Lower leg skin (tissue), 4 donors: ENCODE measurements around the gene PIK3C2B. TPM values are rescaled to one million over a fixed set of nuclear protein-coding genes. Genes with fewer than 3 reads are reported as not detected.

ENCODE experiments used
- DNase-seq, 2 donors: peaks; one replicate each; pipeline ENCODE4 v3.0.0-alpha.2; 2019; ENCODE audit warnings: low spot score in 2 of 2
- H3K4me3 ChIP-seq: fragments of 200-600 bp; sonication (generic); 2 replicates; pipeline ENCODE4 v1.5.1; 2017; ENCODE audit warnings: mild to moderate bottlenecking, low read depth; ENCODE audit not compliant: poor library complexity, severe bottlenecking
- POLR2A ChIP-seq, 2 donors: fragments of 450-650 bp; IDR thresholded peaks; one replicate each; pipeline ENCODE4 v1.6.1; 2016 to 2017; ENCODE audit warnings: antibody characterized with exemption in 2 of 2, mild to moderate bottlenecking in 1 of 2, moderate library complexity in 1 of 2
- WGBS, 2 donors: methylation state at CpG; one replicate each; pipeline ENCODE4 v1.1.5; 2018; 5-methylcytosine and 5-hydroxymethylcytosine counted together
- intact Hi-C: fragments of 100-400 bp; cut with DNase I; formaldehyde crosslinking; loops from one replicate; pipeline ENCODE4 v1.15.0; 2023; ENCODE audit warnings: low total_unique reads
- total RNA-seq, 4 donors: library from RNA; depleted of rRNA; stranded (reverse); fragments of >200 nt; gene quantifications; one replicate each; pipeline ENCODE4 v1.1.0, GENCODE V29; 2016
- TF ChIP-seq, protein P1 (sequence below), 3 donors: fragments of 450-650 bp; IDR thresholded peaks; one replicate each; pipeline ENCODE4 v1.5.1; 2016; ENCODE audit warnings: antibody characterized with exemption in 3 of 3, mild to moderate bottlenecking in 3 of 3, moderate library complexity in 2 of 3

Gene PIK3C2B
- total RNA-seq, 4 donors from 2014 or later: 51.7 to 92.1 (median 62.1) TPM

DNA sequence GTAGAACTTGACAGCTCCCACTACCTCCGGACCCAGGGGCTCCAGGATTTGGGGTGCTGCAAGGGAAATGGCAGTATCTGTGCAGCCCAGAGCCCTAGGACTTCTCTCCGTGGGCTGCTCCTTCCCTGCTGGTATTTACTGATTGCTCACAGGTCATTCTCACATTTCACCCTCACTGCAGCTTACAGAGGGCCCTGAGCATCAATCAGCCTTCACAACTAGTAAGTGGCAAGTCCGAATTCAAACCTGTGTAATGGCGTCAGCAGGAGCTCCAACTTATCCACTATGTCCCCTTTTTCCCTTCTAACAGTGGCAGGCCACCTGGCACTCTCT lies 32.4 kb downstream of the PIK3C2B start:
- 75 to 82% methylated on average over 4 of the region's 4 CpGs for whole genome bisulfite sequencing, 2 donors
- H3K4me3 ChIP-seq: no peak overlapping the region
- no peak for DNase-seq
- TF ChIP-seq POLR2A (IDR thresholded peaks at IDR 0.05): no peak
- TF ChIP-seq, protein P1, sequence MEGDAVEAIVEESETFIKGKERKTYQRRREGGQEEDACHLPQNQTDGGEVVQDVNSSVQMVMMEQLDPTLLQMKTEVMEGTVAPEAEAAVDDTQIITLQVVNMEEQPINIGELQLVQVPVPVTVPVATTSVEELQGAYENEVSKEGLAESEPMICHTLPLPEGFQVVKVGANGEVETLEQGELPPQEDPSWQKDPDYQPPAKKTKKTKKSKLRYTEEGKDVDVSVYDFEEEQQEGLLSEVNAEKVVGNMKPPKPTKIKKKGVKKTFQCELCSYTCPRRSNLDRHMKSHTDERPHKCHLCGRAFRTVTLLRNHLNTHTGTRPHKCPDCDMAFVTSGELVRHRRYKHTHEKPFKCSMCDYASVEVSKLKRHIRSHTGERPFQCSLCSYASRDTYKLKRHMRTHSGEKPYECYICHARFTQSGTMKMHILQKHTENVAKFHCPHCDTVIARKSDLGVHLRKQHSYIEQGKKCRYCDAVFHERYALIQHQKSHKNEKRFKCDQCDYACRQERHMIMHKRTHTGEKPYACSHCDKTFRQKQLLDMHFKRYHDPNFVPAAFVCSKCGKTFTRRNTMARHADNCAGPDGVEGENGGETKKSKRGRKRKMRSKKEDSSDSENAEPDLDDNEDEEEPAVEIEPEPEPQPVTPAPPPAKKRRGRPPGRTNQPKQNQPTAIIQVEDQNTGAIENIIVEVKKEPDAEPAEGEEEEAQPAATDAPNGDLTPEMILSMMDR (IDR thresholded peaks at IDR 0.05): no peak
- intact Hi-C loops: no loop called here

DNA sequence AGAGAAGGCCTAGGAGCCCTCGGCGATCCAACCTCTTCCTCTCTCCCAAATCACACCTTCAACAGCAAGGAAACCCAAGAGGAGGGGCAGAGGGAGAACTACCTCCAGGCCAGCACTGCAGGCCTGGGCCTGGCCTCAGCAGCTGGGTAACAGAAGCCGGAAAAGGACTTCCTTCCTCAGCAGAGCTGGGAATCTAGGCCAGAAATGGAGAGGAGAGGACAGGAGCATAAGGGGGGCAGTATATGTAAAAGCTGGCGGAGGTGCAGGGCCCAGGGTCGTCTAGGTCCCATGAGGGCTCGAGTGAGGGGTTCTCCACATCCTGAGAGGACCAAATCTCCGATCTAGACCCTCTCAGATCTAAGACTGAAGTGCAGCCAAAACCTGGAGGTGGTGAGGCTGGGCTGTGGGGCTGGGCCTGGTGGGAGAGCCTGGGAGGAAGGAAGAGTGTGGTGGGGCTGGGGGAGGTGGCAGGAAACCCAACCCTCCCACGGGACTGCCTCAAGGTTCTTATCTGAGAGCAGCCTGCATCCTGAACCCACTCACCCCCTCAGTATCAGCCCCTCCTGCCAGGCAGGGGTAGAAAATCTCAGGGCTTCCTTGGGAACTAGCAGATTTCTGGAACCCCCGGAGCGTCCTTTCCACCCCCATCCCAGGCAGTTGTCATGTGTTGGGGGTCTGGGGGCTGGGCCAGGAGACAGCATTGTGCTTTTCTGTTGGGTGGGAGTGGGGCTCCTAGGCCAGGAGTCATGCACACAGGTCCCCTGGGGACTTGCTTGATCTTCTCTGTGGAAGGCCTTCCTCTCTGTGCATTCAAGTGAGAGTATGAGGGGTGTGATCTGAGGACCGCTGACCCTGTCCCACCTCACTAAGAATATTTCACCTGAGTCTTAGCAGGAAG lies 33.0 kb downstream of the PIK3C2B start:
- no peak for DNase-seq
- TF ChIP-seq, protein P1 (IDR thresholded peaks at IDR 0.05): no peak
- TF ChIP-seq POLR2A (IDR thresholded peaks at IDR 0.05): no peak
- no peak overlapping the region for H3K4me3 ChIP-seq
- intact Hi-C loops: no loop called here
- WGBS, 2 donors: 46 to 52% methylated on average over 11 of the region's 11 CpGs

DNA sequence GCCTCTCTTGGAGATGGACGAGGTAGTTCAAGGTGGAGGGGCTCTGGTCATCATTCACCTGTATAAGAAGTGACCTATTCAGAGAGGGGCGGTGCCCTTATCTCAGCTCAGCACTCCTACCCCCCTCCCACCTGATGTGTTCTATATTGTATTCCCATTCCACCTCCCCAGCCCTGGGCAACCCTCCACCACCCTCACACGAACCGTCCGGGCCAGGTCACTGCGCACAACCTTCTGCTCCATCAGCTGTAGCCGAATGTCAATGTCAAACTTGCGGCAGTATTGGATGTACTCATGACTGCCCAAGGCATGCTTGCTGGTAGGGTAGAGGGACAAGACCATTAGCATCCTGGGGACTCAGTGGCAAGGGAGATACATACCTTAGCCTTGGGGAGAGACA lies 34.3 kb downstream of the PIK3C2B start:
- intact Hi-C loops: no loop called here
- no peak for DNase-seq
- WGBS, 2 donors: 97 to 99% methylated on average over 8 of the region's 8 CpGs
- TF ChIP-seq, protein P1 (IDR thresholded peaks at IDR 0.05): no peak
- no peak for TF ChIP-seq POLR2A (IDR thresholded peaks at IDR 0.05)
- no peak overlapping the region for H3K4me3 ChIP-seq

DNA sequence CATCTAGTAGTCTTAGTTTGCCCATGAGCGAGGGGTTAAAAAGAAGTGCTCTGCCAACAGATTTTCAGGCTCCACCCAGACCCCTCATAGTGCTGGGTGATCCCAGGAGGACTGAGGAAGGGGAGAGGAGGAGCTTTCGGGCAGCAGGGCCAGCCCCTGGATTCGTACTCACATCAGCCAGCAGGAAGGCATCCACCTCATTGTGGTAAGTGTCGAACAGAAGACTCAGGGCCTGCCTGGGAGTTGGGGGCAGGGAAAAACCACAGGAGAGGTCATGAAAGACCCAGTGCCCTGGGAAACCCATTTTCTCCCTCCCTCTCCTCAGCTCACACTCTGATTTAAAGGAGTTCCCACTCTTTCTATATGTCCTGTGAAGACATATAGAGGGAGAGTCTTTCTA lies 34.9 kb downstream of the PIK3C2B start:
- 82 to 84% methylated on average over 4 of the region's 4 CpGs for WGBS, 2 donors
- TF ChIP-seq, protein P1 (IDR thresholded peaks at IDR 0.05): no peak
- TF ChIP-seq POLR2A (IDR thresholded peaks at IDR 0.05): no peak
- intact Hi-C loops: no loop called here
- no peak overlapping the region for H3K4me3 ChIP-seq
- no peak for DNase-seq

DNA sequence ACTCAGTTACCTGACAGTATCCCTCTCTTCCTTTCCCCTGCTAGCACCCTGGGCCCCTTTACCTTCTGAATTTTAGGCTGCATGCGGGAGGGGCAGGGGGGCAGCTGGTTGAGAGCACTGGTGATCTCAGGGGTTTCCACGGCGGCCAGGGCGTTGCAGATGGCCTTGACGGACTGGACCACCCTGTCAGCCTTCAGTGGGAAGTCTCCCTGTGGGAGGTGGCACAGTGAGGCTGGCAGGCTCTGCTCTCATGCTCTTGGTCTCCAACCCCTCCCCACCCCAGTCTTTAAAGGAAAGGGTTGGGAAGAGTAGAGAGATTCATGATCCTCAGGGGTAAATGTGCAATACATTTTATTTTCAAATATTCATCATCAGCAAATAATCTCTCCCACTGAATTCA lies 36.9 kb downstream of the PIK3C2B start:
- 77 to 78% methylated on average over 5 of the region's 5 CpGs for WGBS, 2 donors
- intact Hi-C loops: no loop called here
- DNase-seq: no peak
- no peak overlapping the region for H3K4me3 ChIP-seq
- TF ChIP-seq, protein P1 (IDR thresholded peaks at IDR 0.05): no peak
- no peak for TF ChIP-seq POLR2A (IDR thresholded peaks at IDR 0.05)
